ENCODE measurements around the gene MRPL24. TPM values are rescaled to one million over a fixed set of nuclear protein-coding genes. Genes with fewer than 3 reads are reported as not detected.

Gene MRPL24
- total and polyA plus RNA-seq, 9 of the 15 experiments (the other 6 are each of a cell fraction or from before 2014, with no cell fraction given): 74.3 to 267 (median 113) TPM

GRCh38 chr1:156755527-156755950, 14.7 kb upstream of the MRPL24 start (continued):
- no peak for TF ChIP-seq TOE1 (IDR thresholded peaks at IDR 0.05; ENCODE audit: borderline replicate concordance)
- no peak for TF ChIP-seq TOE1 (CRISPR knock-in tag; IDR thresholded peaks at IDR 0.05; ENCODE audit: borderline replicate concordance, low read depth)
- TF ChIP-seq FOXK2 (conservative IDR thresholded peaks at IDR 0.05 in 1 of 2, IDR thresholded peaks at IDR 0.05 in 1 of 2; ENCODE audit: low read depth in 2 of 2): 0 out of 4 replicates have a peak, but pooled peaks of 1 of the 2 experiments have one; percentile 8
- TF ChIP-seq ZSCAN29 (IDR thresholded peaks at IDR 0.05): no peak
- TF ChIP-seq, protein P1, sequence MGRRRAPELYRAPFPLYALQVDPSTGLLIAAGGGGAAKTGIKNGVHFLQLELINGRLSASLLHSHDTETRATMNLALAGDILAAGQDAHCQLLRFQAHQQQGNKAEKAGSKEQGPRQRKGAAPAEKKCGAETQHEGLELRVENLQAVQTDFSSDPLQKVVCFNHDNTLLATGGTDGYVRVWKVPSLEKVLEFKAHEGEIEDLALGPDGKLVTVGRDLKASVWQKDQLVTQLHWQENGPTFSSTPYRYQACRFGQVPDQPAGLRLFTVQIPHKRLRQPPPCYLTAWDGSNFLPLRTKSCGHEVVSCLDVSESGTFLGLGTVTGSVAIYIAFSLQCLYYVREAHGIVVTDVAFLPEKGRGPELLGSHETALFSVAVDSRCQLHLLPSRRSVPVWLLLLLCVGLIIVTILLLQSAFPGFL (CRISPR knock-in tag; IDR thresholded peaks at IDR 0.05): no peak
- peak in 1 of 2 experiments; percentile 46; a peak in 1 of 4 replicates for TF ChIP-seq HDAC1 (IDR thresholded peaks at IDR 0.05)
- TF ChIP-seq, protein P2, sequence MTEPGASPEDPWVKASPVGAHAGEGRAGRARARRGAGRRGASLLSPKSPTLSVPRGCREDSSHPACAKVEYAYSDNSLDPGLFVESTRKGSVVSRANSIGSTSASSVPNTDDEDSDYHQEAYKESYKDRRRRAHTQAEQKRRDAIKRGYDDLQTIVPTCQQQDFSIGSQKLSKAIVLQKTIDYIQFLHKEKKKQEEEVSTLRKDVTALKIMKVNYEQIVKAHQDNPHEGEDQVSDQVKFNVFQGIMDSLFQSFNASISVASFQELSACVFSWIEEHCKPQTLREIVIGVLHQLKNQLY (CRISPR knock-in tag; conservative IDR thresholded peaks at IDR 0.05): no peak
- TF ChIP-seq, protein P3, sequence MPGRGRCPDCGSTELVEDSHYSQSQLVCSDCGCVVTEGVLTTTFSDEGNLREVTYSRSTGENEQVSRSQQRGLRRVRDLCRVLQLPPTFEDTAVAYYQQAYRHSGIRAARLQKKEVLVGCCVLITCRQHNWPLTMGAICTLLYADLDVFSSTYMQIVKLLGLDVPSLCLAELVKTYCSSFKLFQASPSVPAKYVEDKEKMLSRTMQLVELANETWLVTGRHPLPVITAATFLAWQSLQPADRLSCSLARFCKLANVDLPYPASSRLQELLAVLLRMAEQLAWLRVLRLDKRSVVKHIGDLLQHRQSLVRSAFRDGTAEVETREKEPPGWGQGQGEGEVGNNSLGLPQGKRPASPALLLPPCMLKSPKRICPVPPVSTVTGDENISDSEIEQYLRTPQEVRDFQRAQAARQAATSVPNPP (IDR thresholded peaks at IDR 0.05; ENCODE audit: borderline replicate concordance, insufficient read depth, insufficient read length): no peak
- TF ChIP-seq HNRNPLL (IDR thresholded peaks at IDR 0.05; ENCODE audit: low read depth, low read length, poor library complexity, severe bottlenecking): peak; percentile 65
- TF ChIP-seq, protein P4, sequence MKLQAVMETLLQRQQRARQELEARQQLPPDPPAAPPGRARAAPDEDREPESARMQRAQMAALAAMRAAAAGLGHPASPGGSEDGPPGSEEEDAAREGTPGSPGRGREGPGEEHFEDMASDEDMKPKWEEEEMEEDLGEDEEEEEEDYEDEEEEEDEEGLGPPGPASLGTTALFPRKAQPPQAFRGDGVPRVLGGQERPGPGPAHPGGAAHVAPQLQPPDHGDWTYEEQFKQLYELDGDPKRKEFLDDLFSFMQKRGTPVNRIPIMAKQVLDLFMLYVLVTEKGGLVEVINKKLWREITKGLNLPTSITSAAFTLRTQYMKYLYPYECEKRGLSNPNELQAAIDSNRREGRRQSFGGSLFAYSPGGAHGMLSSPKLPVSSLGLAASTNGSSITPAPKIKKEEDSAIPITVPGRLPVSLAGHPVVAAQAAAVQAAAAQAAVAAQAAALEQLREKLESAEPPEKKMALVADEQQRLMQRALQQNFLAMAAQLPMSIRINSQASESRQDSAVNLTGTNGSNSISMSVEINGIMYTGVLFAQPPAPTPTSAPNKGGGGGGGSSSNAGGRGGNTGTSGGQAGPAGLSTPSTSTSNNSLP (IDR thresholded peaks at IDR 0.05; ENCODE audit: borderline replicate concordance, low read depth, low read length): no peak
- TF ChIP-seq FOXK1 (CRISPR knock-in tag; IDR thresholded peaks at IDR 0.05; ENCODE audit: borderline replicate concordance): no peak
- TF ChIP-seq HLTF (IDR thresholded peaks at IDR 0.05): no peak
- 0 out of 2 replicates have a peak, but pooled peaks have one; percentile 32 for TF ChIP-seq HDAC2 (IDR thresholded peaks at IDR 0.05)
- no peak for TF ChIP-seq TRIM24 (IDR thresholded peaks at IDR 0.05)
- TF ChIP-seq TAF9B (IDR thresholded peaks at IDR 0.05; ENCODE audit: partially characterized antibody): no peak
- TF ChIP-seq PML (IDR thresholded peaks at IDR 0.05; ENCODE audit: low read length): 0 out of 2 replicates have a peak, but pooled peaks have one; percentile 24
- TF ChIP-seq ZBTB2 (IDR thresholded peaks at IDR 0.05): no peak
- TF ChIP-seq EWSR1 (IDR thresholded peaks at IDR 0.05; ENCODE audit: borderline replicate concordance, low read depth, partially characterized antibody): no peak
- TF ChIP-seq, protein P5, sequence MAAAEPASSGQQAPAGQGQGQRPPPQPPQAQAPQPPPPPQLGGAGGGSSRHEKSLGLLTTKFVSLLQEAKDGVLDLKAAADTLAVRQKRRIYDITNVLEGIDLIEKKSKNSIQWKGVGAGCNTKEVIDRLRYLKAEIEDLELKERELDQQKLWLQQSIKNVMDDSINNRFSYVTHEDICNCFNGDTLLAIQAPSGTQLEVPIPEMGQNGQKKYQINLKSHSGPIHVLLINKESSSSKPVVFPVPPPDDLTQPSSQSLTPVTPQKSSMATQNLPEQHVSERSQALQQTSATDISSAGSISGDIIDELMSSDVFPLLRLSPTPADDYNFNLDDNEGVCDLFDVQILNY (CRISPR knock-in tag; IDR thresholded peaks at IDR 0.05): no peak
- no peak for TF ChIP-seq ZNF146 (CRISPR knock-in tag; IDR thresholded peaks at IDR 0.05; ENCODE audit: unreplicated experiment)
